Body of pancreas (tissue), 4 donors: ENCODE measurements around the gene CACNG4.

ENCODE experiments used
- POLR2A ChIP-seq, 3 donors: fragments of 450-650 bp; IDR thresholded peaks; one replicate each; pipeline ENCODE4 v1.6.1; 2016; ENCODE audit warnings: antibody characterized with exemption in 3 of 3, mild to moderate bottlenecking in 2 of 3
- TF ChIP-seq, protein P1 (sequence below), 7 experiments: fragments of 450-650 bp in 4 of 7; fragments of 200-600 bp in 3 of 7; sonication (generic) in 3 of 7; IDR thresholded peaks; one replicate each; pipeline ENCODE4 v1.5.1; 2016 to 2019; ENCODE audit warnings: antibody characterized with exemption in 7 of 7

DNA sequence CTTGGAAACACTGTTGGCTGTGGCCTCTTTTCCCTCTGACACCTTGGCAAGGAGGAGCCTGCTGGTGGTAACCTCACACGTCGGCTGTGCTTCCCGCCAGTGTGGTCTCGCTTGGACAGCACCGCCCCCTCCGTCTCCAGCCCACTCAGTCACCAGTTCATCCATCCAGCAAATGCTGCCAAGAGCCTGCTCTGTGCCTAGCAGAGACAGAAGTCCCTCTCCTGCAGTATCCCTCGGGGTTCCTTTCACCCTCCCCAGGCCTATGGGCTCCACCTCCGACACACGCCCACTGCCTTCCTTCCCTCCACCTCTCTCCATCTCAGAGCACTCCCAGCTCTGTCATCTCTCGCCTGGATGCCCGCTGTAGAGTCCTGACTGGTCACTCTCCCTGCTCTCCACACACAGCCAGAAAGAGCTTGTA lies 12.3 kb downstream of the CACNG4 start:
- TF ChIP-seq, protein P1, sequence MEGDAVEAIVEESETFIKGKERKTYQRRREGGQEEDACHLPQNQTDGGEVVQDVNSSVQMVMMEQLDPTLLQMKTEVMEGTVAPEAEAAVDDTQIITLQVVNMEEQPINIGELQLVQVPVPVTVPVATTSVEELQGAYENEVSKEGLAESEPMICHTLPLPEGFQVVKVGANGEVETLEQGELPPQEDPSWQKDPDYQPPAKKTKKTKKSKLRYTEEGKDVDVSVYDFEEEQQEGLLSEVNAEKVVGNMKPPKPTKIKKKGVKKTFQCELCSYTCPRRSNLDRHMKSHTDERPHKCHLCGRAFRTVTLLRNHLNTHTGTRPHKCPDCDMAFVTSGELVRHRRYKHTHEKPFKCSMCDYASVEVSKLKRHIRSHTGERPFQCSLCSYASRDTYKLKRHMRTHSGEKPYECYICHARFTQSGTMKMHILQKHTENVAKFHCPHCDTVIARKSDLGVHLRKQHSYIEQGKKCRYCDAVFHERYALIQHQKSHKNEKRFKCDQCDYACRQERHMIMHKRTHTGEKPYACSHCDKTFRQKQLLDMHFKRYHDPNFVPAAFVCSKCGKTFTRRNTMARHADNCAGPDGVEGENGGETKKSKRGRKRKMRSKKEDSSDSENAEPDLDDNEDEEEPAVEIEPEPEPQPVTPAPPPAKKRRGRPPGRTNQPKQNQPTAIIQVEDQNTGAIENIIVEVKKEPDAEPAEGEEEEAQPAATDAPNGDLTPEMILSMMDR (IDR thresholded peaks at IDR 0.05), result no peak
- TF ChIP-seq POLR2A (IDR thresholded peaks at IDR 0.05), result no peak
